ENCODE results near the gene PALMD. TPM values are rescaled to one million over a fixed set of nuclear protein-coding genes. Genes with fewer than 3 reads are reported as not detected.

PALMD gene
- total RNA-seq, 1 experiment from 2014 or later, result 0.05 TPM

DNA sequence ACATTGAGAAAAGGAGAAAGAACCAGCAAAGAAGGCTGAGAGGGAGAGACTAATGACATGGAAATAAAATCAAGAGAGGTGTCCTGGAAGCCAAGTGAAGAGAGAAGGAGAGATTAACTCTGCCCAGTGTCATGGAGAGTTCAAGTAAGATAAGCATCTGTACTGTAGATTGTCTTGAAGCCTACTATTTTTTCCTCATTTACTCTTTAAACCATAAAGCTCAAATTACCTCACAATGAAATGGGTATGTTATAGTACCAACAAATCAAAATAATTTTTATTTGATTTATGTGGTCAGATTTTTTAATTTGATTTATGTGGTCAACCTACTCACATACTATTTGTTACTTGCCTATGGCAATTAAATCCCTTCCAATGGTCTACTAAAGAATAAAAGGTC lies 5.2 kb upstream of the PALMD start:
- no peak overlapping the region for H3K27ac ChIP-seq (ENCODE audit: low read length)
- H3K36me3 ChIP-seq (ENCODE audit: control insufficient read depth, insufficient read depth, low read length), result no peaks in the 10 kb centered on the region
- DNase-seq (ENCODE audit: low read depth, low spot score), result no peak
- ATAC-seq, result no peak
- no peaks in the 10 kb centered on the region for H3K9me3 ChIP-seq (ENCODE audit: control insufficient read depth, insufficient read depth, low read depth, low read length)
- H3K27me3 ChIP-seq (ENCODE audit: control insufficient read depth, insufficient read depth, low read length), result no peaks in the 10 kb centered on the region
- CTCF ChIA-PET, result no interaction called here
- POLR2A ChIA-PET, result no interaction called here
- no TSS peak for BruUV-seq (replicated peaks)
- no peaks in the 10 kb centered on the region for H3K4me1 ChIP-seq (ENCODE audit: control insufficient read depth, insufficient read depth, low read length)
- H3K4me3 ChIP-seq (ENCODE audit: low read depth in 2 of 2, low read length in 2 of 2), result no peak overlapping the region
- intact Hi-C loops (cut with micrococcal nuclease; ENCODE audit: unreplicated experiment) (no loop called here), in situ Hi-C loops (cut with HindIII; ENCODE audit: low pct_unique_long_range_greater_than_20kb, low sequenced_read_pairs) (no loop called here)
- TF ChIP-seq, protein P1, sequence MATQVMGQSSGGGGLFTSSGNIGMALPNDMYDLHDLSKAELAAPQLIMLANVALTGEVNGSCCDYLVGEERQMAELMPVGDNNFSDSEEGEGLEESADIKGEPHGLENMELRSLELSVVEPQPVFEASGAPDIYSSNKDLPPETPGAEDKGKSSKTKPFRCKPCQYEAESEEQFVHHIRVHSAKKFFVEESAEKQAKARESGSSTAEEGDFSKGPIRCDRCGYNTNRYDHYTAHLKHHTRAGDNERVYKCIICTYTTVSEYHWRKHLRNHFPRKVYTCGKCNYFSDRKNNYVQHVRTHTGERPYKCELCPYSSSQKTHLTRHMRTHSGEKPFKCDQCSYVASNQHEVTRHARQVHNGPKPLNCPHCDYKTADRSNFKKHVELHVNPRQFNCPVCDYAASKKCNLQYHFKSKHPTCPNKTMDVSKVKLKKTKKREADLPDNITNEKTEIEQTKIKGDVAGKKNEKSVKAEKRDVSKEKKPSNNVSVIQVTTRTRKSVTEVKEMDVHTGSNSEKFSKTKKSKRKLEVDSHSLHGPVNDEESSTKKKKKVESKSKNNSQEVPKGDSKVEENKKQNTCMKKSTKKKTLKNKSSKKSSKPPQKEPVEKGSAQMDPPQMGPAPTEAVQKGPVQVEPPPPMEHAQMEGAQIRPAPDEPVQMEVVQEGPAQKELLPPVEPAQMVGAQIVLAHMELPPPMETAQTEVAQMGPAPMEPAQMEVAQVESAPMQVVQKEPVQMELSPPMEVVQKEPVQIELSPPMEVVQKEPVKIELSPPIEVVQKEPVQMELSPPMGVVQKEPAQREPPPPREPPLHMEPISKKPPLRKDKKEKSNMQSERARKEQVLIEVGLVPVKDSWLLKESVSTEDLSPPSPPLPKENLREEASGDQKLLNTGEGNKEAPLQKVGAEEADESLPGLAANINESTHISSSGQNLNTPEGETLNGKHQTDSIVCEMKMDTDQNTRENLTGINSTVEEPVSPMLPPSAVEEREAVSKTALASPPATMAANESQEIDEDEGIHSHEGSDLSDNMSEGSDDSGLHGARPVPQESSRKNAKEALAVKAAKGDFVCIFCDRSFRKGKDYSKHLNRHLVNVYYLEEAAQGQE (IDR thresholded peaks at IDR 0.05; ENCODE audit: insufficient read depth in 1 of 2, low read depth in 2 of 2, low read length in 1 of 2), result no peak
- TF ChIP-seq SIN3A (IDR thresholded peaks at IDR 0.05; ENCODE audit: borderline replicate concordance, insufficient read depth, low read depth, low read length) (no peak), TCF7L2 (IDR thresholded peaks at IDR 0.05; ENCODE audit: low read depth, low read length) (no peak), POLR2AphosphoS5 (IDR thresholded peaks at IDR 0.05; ENCODE audit: low read depth, low read length) (no peak)
- TF ChIP-seq, protein P2, sequence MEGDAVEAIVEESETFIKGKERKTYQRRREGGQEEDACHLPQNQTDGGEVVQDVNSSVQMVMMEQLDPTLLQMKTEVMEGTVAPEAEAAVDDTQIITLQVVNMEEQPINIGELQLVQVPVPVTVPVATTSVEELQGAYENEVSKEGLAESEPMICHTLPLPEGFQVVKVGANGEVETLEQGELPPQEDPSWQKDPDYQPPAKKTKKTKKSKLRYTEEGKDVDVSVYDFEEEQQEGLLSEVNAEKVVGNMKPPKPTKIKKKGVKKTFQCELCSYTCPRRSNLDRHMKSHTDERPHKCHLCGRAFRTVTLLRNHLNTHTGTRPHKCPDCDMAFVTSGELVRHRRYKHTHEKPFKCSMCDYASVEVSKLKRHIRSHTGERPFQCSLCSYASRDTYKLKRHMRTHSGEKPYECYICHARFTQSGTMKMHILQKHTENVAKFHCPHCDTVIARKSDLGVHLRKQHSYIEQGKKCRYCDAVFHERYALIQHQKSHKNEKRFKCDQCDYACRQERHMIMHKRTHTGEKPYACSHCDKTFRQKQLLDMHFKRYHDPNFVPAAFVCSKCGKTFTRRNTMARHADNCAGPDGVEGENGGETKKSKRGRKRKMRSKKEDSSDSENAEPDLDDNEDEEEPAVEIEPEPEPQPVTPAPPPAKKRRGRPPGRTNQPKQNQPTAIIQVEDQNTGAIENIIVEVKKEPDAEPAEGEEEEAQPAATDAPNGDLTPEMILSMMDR (IDR thresholded peaks at IDR 0.05), result no peak

DNA sequence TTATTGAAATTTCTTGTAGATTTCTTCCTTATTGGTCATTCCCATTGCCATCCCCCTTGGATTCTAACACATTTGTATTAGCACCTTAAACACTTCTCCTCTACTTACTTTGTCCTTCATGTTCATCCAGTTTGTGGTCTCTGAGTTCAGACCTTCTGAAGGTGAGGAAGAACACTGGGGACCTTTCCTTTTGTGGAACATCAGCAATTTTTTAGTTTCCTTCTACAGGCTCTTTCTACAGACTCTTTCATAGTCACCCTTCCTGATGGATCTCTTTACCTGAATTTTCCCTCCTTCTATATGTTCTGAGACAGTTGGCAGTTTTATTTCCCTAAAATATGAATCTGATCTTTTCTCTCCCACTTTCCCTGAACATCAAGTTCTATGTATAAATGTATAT lies 4.4 kb upstream of the PALMD start:
- DNase-seq (ENCODE audit: low read depth, low spot score) (no peak), ATAC-seq (no peak)
- CTCF ChIA-PET, result no interaction called here
- no TSS peak for BruUV-seq (replicated peaks)
- H3K27ac ChIP-seq (ENCODE audit: low read length), result no peak overlapping the region
- no peaks in the 10 kb centered on the region for H3K27me3 ChIP-seq (ENCODE audit: control insufficient read depth, insufficient read depth, low read length)
- TF ChIP-seq POLR2AphosphoS5 (IDR thresholded peaks at IDR 0.05; ENCODE audit: low read depth, low read length) (no peak), SIN3A (IDR thresholded peaks at IDR 0.05; ENCODE audit: borderline replicate concordance, insufficient read depth, low read depth, low read length) (no peak)
- TF ChIP-seq, protein P2 (IDR thresholded peaks at IDR 0.05), result no peak
- TF ChIP-seq, protein P1 (IDR thresholded peaks at IDR 0.05; ENCODE audit: insufficient read depth in 1 of 2, low read depth in 2 of 2, low read length in 1 of 2), result no peak
- no peak overlapping the region for H3K4me3 ChIP-seq (ENCODE audit: low read depth in 2 of 2, low read length in 2 of 2)
- POLR2A ChIA-PET, result no interaction called here
- H3K9me3 ChIP-seq (ENCODE audit: control insufficient read depth, insufficient read depth, low read depth, low read length), result no peaks in the 10 kb centered on the region
- no peaks in the 10 kb centered on the region for H3K4me1 ChIP-seq (ENCODE audit: control insufficient read depth, insufficient read depth, low read length)
- in situ Hi-C loops (cut with HindIII; ENCODE audit: low pct_unique_long_range_greater_than_20kb, low sequenced_read_pairs), result no loop called here
- intact Hi-C loops (cut with micrococcal nuclease; ENCODE audit: unreplicated experiment), result no loop called here
- no peaks in the 10 kb centered on the region for H3K36me3 ChIP-seq (ENCODE audit: control insufficient read depth, insufficient read depth, low read length)

All from Panc1 (cell line).